T-helper 17 cell (primary cell): ENCODE data around the gene SUPT3H. TPM values are rescaled to one million over a fixed set of nuclear protein-coding genes. Genes with fewer than 3 reads are reported as not detected.
"Not testable (repeated sequence)": the region's sequence is repeated elsewhere in the genome, so short reads cannot be mapped to it uniquely, and the experiment has no call there.

Source experiments
- ATAC-seq: fragments of 150-1000 bp; cut with Tn5 transposase; 2 replicates; pipeline ENCODE4 v1.10.0; 2021; ENCODE audit warnings: mild to moderate bottlenecking, moderate library complexity
- DNase-seq, 3 donors: peaks; one replicate each; pipeline versions ENCODE4 v3.0.0 to v3.0.0-alpha.2; 2020 to 2021
- H3K9me3 ChIP-seq: one replicate; pipeline ENCODE4 v1.7.0; 2013; ENCODE audit warnings: low read length, mild to moderate bottlenecking; ENCODE audit not compliant: control insufficient read depth, poor library complexity, severe bottlenecking
- H3K27ac Mint-ChIP-seq: one replicate; pipeline ENCODE4 v1.8.0; 2022; ENCODE audit warnings: mild to moderate bottlenecking, moderate library complexity, mixed read lengths
- H3K27me3 Mint-ChIP-seq: one replicate; pipeline ENCODE4 v1.8.0; 2022; ENCODE audit warnings: mixed read lengths
- H3K36me3 Mint-ChIP-seq: one replicate; pipeline ENCODE4 v1.8.0; 2022; ENCODE audit warnings: low read depth, mixed read lengths
- H3K4me1 Mint-ChIP-seq: one replicate; pipeline ENCODE4 v1.8.0; 2022; ENCODE audit warnings: mild to moderate bottlenecking, mixed read lengths
- H3K4me3 Mint-ChIP-seq: one replicate; pipeline ENCODE4 v1.8.0; 2022; ENCODE audit warnings: mild to moderate bottlenecking, moderate library complexity, mixed read lengths
- total RNA-seq, 4 donors: library from RNA in 2 of 4; stranded (reverse) in 2 of 4; gene quantifications; one replicate each; pipeline ENCODE4 v1.2.3 and lab custom pipeline; 2022 to 2026

SUPT3H gene
- total RNA-seq, 2 donors from 2014 or later, result 10.8 to 17.6 TPM

DNA sequence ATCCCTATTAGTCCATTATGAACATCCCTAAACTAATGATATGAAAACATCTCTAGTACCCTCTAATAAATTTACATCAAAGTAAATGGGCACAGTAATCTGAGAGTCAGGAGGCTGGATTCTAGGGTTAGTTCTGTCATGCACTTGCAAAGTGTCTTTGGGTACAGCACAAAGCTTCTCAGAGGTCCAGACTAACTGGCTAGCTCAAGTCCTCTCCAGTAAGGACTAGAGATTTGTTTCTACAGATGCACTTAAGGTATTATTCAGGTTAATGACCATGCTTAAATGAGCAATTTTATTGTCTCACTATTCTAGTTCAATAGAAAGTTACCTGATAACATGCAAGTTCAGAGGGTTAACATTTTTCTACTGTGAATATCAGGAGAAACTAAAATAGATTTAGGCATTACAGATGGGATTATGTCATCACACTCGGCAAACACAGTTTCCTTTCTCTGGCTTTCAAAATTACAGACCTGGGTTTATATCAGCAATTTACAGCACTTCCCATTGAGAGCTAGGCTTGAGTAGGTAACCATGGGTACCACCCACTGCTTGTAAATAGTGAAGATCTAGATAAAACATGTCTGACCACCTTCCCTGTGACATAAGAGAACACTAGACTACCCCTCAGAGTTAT is 452.5 kb downstream of the SUPT3H start:
- no peaks in the 10 kb centered on the region for H3K9me3 ChIP-seq
- no peak for DNase-seq
- H3K27me3 Mint-ChIP-seq, result no peaks in the 10 kb centered on the region
- peak overlapping the region; percentile 73 for H3K4me3 Mint-ChIP-seq
- peak overlapping the region; percentile 97 for H3K27ac Mint-ChIP-seq
- peaks cover 26% of the 10 kb centered on the region for H3K4me1 Mint-ChIP-seq
- peak; percentile 93 for ATAC-seq
- no peaks in the 10 kb centered on the region for H3K36me3 Mint-ChIP-seq

DNA sequence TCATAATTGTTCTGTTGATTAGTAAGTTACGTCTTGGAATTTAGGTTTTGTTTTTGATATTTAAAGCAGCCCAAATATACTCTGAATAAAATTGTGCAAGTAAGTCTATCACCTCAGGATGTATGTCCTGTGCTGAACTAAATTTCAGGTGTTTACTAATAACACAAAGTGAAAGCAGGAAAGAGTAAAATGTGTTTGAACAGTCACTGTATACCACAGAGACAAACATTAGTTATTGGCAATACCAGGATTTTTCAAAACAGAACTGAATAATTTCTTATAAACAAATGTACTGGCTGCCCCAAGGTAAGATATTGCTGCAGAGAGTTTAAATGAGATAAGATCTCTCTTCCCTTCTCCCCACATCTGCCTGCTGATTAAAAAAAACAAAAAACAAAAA is 454.3 kb downstream of the SUPT3H start:
- no peaks in the 10 kb centered on the region for H3K9me3 ChIP-seq
- peaks cover 27% of the 10 kb centered on the region for H3K4me1 Mint-ChIP-seq
- no peaks in the 10 kb centered on the region for H3K27me3 Mint-ChIP-seq
- H3K36me3 Mint-ChIP-seq, result peaks cover 1% of the 10 kb centered on the region
- ATAC-seq, result peak; percentile 32
- DNase-seq, result no peak
- H3K4me3 Mint-ChIP-seq, result peak overlapping the region; percentile 53
- H3K27ac Mint-ChIP-seq, result peak overlapping the region; percentile 97

- DNase-seq (no peak), ATAC-seq (peak; percentile 8)
- Mint-ChIP-seq H3K27me3 (no peaks in the 10 kb centered on the region), H3K4me1 (peaks cover 28% of the 10 kb centered on the region), H3K36me3 (peaks cover 2% of the 10 kb centered on the region), H3K4me3 (peak overlapping the region; percentile 52), H3K27ac (peak overlapping the region; percentile 97)
- H3K9me3 ChIP-seq, result no peaks in the 10 kb centered on the region
These were observed 455.9 kb downstream of the SUPT3H start for GRCh38 chr6:44921798-44922197.

GRCh38 chr6:44920952-44921491 is 456.7 kb downstream of the SUPT3H start:
- DNase-seq (no peak), ATAC-seq (no peak)
- Mint-ChIP-seq H3K4me1 (peaks cover 28% of the 10 kb centered on the region), H3K4me3 (peak overlapping the region; percentile 52), H3K27me3 (no peaks in the 10 kb centered on the region), H3K27ac (peak overlapping the region; percentile 97), H3K36me3 (peaks cover 2% of the 10 kb centered on the region)
- H3K9me3 ChIP-seq, result no peaks in the 10 kb centered on the region

DNA sequence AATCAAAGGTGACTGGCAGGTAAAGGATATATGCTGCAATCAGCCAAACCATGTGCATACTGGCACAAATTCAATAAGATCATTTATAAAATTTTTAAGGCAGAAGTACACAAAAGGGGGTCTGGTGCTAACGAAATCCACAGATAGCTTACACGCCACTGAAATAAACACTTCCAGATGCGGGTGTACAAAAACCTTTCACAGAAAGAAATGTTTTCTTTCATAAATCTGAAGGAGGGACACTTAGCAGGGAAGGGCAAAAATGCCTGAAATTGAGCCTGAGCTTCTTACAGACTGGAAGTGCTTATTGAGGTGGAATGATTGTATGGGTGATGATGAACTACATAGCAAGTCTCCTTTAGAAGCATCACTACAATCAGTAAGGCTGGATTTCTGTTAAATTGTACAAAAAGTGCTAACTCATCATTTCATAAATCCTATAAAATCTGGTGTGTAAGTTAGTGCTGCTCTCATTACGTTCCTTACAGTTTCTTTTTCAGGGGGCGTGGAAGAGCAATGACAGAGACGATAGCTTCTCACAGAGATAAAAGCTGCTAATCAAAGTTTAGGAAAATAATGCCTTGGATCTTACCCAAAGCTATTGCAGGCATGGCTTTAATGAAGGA is 458.9 kb downstream of the SUPT3H start:
- H3K4me1 Mint-ChIP-seq, result peaks cover 24% of the 10 kb centered on the region
- no peak overlapping the region for H3K4me3 Mint-ChIP-seq
- no peak for DNase-seq
- H3K9me3 ChIP-seq, result no peaks in the 10 kb centered on the region
- no peak for ATAC-seq
- H3K27ac Mint-ChIP-seq, result no peak overlapping the region
- no peaks in the 10 kb centered on the region for H3K27me3 Mint-ChIP-seq
- peaks cover 2% of the 10 kb centered on the region for H3K36me3 Mint-ChIP-seq

- ATAC-seq, result no peak
- no peaks in the 10 kb centered on the region for H3K27me3 Mint-ChIP-seq
These were observed 460.3 kb downstream of the SUPT3H start for GRCh38 chr6:44917430-44917829.

GRCh38 chr6:44915111-44915510 is 462.6 kb downstream of the SUPT3H start:
- DNase-seq (no peak), ATAC-seq (no peak)
- H3K27me3 Mint-ChIP-seq, result no peaks in the 10 kb centered on the region
- H3K9me3 ChIP-seq, result no peaks in the 10 kb centered on the region
- peaks cover 2% of the 10 kb centered on the region for H3K36me3 Mint-ChIP-seq
- H3K27ac Mint-ChIP-seq, result no peak overlapping the region
- H3K4me1 Mint-ChIP-seq, result peaks cover 3% of the 10 kb centered on the region
- no peak overlapping the region for H3K4me3 Mint-ChIP-seq

More at GRCh38 chr6:44917430-44917829, 460.3 kb downstream of the SUPT3H start:
- no peaks in the 10 kb centered on the region for H3K9me3 ChIP-seq
- Mint-ChIP-seq H3K4me1 (peaks cover 15% of the 10 kb centered on the region), H3K4me3 (no peak overlapping the region), H3K27ac (no peak overlapping the region), H3K36me3 (peaks cover 2% of the 10 kb centered on the region)
- no peak for DNase-seq

DNA sequence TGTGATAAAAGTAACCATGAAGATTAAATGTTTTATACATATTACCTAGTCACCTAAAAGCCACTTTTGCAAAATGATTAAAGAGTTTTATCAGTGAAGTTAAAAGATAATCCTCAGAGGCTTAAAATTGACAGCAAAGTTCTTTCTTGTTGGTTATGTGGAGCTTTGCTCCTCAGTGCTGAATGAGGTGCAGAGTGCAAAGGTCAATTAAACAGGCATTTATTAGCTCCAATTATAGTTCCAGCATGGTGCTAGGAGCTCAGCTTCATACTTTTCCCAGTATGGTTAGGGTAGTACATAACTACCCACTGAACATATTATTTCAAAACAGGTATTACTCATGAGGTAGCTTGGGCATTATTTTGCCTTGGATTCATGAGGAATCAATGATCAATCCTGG is 463.6 kb downstream of the SUPT3H start:
- peaks cover 5% of the 10 kb centered on the region for H3K4me1 Mint-ChIP-seq
- no peaks in the 10 kb centered on the region for H3K27me3 Mint-ChIP-seq
- no peak overlapping the region for H3K27ac Mint-ChIP-seq

GRCh38 chr6:44906761-44907160 is 471.0 kb downstream of the SUPT3H start:
- no peak overlapping the region for H3K4me3 Mint-ChIP-seq
- peaks cover 10% of the 10 kb centered on the region for H3K4me1 Mint-ChIP-seq
- H3K27me3 Mint-ChIP-seq, result no peaks in the 10 kb centered on the region
- DNase-seq (no peak), ATAC-seq (no peak)
- H3K36me3 Mint-ChIP-seq, result peaks cover 4% of the 10 kb centered on the region
- no peak overlapping the region for H3K27ac Mint-ChIP-seq
- no peaks in the 10 kb centered on the region for H3K9me3 ChIP-seq

More for the DNA sequence above, 463.6 kb downstream of the SUPT3H start:
- DNase-seq, result no peak
- no peaks in the 10 kb centered on the region for H3K9me3 ChIP-seq
- no peak for ATAC-seq
- H3K4me3 Mint-ChIP-seq, result no peak overlapping the region
- peaks cover 4% of the 10 kb centered on the region for H3K36me3 Mint-ChIP-seq

DNA sequence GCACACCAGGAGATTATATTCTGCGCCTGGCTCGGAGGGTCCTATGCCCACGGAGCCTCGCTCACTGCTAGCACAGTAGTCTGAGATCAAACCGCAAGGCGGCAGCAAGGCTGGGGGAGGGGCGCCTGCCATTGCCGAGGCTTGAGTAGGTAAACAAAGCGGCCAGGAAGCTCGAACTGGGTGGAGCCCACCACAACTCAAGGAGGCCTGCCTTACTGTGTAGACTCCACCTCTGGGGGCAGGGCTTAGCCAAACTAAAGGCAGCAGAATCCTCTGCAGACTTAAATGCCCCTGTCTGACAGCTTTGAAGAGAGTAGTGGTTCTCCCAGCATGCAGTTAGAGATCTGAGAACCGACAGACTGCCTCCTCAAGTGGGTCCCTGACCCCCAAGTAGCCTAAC is 477.4 kb downstream of the SUPT3H start:
- H3K27ac Mint-ChIP-seq, result peak overlapping the region; percentile 46
- H3K36me3 Mint-ChIP-seq, H3K9me3 ChIP-seq, H3K4me3 Mint-ChIP-seq, ATAC-seq, DNase-seq, H3K27me3 Mint-ChIP-seq: not testable (repeated sequence)
- H3K4me1 Mint-ChIP-seq, result peaks cover 13% of the 10 kb centered on the region

- Mint-ChIP-seq H3K27ac (no peak overlapping the region), H3K36me3 (peaks cover 2% of the 10 kb centered on the region), H3K27me3 (no peaks in the 10 kb centered on the region), H3K4me1 (peaks cover 9% of the 10 kb centered on the region), H3K4me3 (no peak overlapping the region)
- no peaks in the 10 kb centered on the region for H3K9me3 ChIP-seq
- ATAC-seq, result no peak
- no peak for DNase-seq
These were observed 479.3 kb downstream of the SUPT3H start for GRCh38 chr6:44898296-44898930.

DNA sequence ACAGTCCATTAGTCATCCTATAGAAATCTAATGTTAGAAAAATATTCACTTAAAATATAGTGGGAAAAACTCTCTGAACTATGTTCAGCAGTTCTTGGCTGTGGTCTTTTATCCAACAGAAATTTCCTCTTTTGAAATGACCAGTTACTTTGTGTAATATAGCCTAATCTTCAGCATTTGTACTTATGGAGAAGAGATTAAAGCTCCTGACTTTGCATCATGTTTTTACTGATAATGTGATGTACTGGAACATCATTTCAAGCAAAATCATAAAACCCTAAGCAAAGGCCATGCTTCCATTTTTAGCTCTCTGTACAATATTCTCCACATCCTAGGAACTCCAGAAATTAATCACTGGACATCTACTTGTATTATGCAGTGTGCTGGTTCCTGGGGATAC is 480.4 kb downstream of the SUPT3H start:
- Mint-ChIP-seq H3K27me3 (no peaks in the 10 kb centered on the region), H3K4me1 (peaks cover 6% of the 10 kb centered on the region), H3K36me3 (no peaks in the 10 kb centered on the region), H3K27ac (no peak overlapping the region), H3K4me3 (no peak overlapping the region)
- DNase-seq (no peak), ATAC-seq (no peak)
- H3K9me3 ChIP-seq, result no peaks in the 10 kb centered on the region

DNA sequence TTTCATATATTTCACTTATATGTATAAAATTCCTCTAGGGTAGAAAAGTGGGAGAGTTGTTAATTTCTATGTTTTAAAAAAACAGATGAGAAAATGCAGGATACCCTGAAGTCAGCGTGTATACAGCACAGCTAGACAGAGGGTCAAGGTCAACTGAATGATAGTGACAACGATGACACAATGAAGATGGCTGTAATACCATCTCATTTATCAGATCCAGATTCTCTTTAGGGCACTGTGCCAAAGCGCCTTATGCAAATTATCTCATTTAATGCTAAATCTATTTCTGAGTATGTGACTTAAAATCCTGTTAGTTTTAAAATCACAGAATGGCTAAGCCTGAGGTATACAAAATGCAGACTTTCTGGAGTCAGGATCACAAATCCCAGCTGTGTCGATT is 481.0 kb downstream of the SUPT3H start:
- no peaks in the 10 kb centered on the region for H3K9me3 ChIP-seq
- no peak for ATAC-seq

More for the DNA sequence above, 481.0 kb downstream of the SUPT3H start:
- H3K27me3 Mint-ChIP-seq, result no peaks in the 10 kb centered on the region
- DNase-seq, result no peak
- no peaks in the 10 kb centered on the region for H3K36me3 Mint-ChIP-seq
- H3K4me1 Mint-ChIP-seq, result peaks cover 6% of the 10 kb centered on the region
- no peak overlapping the region for H3K4me3 Mint-ChIP-seq
- no peak overlapping the region for H3K27ac Mint-ChIP-seq
